Embryonic facial prominence (tissue), 1 donor: ENCODE measurements around the gene RNF14.

Experiments
- DNase-seq: peaks from one replicate; pipeline ENCODE4 v3.0.0-alpha.2; 2016; ENCODE audit errors: extremely low spot score

Gene RNF14

DNA sequence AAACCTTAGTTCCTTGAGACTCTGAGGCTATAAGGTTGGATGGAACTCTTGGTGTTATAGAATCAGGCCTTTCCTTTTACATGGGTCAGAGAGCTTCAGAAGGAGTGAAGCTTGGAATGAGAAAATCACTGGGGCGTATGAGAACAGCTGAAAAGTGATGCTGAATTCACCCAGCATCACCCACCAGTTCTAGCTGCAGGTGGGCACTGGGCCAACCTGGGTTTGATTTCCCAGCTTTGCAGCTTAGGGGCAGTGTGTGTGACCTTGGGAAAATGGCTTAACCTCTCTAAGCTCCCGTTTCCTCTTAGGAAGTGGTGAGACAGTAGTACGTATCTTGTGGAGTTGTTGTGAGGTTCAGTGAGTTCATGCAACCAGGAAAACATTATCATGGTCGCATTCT lies 21.6 kb upstream of the RNF14 start:
- no peak for DNase-seq

DNA sequence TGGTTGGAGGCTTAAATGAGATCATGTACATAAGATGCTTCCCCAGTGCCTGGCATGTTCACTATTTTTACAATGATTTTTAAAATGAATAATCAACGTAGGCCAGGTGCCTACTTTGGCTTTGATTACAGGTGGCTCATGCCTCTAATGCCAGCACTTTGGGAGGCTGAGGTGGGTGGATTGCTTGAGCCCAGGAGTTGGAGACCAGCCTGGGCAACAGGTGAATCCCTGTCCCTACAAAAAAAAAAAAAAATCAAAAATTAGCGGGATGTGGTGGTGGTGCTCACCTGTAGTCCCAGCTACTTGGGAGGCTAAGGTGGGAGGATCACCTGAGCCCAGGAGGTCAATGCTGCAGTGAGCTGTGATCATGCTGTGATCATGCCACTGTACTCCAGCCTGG lies 20.1 kb upstream of the RNF14 start:
- no peak for DNase-seq

DNA sequence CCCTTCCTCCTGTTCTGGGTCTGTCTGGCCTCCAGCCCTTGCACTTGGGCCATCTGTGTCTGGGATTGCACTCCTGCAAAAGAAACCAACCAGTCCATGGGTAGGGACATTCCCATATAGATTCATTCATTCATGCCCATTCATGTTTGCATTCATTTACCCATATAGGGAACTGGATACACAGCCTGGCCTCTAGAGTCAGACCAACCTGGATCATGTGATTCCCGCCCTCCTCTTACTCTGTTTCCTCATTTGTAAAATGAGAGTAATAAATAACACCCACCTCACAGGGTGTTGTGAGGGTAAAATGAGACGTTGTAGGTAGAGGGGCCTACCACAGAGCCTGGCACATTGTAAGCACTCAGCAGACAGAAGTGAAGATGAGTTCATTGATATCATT lies 19.4 kb upstream of the RNF14 start:
- no peak for DNase-seq

DNA sequence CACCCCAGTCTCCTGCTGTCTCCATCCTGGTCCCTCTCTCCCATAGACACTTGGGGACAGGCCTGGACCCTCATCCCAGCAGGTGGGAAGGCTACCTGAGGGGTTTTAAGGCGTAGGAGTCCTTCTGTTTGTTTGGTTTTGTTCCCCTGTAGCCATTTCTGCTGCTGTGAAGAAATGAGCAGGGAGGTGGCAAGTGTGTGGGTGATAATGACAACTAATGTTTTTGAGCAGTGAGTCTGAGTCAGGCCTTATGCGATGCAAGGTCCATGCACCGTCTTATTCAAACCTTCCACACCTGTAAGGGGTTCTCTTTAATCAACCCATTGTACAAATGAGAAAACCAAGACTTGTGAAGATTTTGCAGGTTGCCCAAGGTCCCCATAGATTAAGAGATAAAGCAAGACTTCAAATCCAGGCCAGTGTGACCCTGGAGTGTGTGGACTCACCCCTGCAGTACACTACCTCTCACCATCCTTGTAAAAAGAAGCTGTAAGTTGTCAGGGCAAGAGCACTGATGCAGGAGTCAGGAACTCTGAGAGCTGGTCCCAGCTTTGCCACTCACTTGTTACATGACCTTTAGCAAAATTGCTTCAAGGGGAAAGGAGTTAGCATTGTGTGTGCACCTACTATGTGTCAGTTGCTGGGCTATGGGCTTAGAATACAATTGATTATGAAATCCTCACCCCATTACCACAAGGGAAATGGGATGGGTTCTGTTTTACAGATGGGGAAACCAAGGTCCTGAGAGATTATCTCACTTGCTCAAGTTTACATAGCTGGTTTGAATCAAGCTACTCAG lies 18.5 kb upstream of the RNF14 start:
- DNase-seq, result no peak

DNA sequence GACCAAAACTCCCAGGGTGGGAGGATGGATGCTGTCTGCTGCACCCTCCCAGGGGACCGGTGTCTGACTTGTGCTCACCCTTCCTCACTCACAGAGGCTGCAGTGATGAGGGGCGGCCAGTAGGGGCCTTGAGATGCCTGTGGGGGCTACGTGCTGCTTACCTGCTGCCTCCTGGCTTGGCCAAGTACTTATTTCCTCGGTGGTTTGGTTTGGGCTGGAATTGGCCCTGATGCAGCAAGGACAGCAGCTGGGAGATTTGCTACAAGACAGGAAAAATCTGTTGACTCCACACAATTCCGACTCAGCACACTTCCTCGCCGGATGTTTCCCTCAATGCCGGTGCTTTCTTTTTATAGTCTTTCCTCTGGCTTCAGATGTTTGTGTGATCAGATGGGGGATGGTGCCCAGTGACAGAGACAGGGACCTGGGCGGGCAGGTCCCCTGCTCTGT lies 17.5 kb upstream of the RNF14 start:
- no peak for DNase-seq

DNA sequence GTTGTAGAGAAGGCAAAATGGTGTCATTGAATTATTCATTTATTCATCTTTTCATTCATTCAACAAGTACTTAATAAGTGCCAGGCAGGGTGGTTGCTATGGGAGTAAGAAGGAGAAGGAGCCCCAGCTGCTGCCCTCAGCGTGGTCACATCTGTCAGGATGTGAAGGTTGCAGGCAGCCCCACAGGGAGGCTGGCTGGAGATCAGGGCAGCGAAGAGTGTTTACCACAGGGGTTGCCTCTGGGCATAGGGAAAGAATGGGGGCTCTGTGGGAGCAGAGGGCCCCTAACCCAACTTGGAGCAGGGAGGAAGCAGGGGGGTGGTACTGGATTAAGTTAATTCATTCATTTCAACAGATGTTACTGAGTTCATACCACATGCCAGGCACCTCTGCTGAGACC lies 16.9 kb upstream of the RNF14 start:
- no peak for DNase-seq

DNA sequence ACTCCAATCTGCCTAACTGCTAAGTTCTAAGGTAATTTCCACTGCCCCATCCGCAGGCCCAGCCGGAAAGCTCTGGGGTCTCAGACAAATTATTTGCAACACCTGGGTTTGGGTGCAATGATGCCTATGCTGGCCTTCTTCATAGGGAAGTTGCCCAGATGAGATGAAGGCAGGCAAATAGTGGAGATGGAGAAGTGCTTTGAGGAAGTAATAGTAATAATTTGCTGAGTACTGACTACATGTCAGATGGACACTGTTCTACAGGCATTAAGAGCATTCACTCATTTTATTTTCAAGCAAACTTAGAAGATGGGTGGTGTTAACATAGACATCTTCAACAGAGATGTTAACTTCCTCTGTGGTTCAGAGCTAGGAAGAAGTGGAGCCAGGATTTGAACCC lies 14.7 kb upstream of the RNF14 start:
- DNase-seq, result no peak

DNA sequence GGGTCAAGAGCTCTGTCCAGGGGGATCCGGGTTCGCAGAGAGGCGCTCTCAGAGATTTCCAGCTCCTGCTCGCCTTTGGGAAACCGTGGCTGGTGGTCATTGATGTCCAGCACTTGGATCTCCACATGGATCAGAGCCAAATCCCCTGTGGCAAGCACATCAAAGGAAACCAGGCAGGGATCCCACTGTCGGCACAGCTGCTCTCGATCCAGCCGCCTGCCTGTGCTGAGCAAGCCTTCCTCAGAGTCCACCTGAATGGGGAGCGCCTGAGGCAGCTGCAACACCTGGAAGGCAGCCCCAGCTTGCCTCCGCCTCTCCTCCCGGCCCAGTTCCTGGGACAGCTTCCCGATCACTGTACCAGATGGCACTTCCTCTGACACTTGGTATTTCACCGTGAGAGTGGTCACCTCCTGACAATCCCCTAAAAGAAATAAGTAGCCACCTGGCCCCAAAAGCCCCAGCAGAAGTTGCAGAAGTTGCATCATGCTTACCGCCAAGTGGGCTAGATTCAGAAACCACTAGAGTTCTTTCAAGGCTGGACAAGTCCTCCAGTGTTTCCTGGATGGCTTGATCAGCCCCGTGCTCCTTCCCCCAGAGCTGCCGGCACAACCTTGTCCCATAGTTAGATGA lies 11.4 kb upstream of the RNF14 start:
- DNase-seq, result no peak

DNA sequence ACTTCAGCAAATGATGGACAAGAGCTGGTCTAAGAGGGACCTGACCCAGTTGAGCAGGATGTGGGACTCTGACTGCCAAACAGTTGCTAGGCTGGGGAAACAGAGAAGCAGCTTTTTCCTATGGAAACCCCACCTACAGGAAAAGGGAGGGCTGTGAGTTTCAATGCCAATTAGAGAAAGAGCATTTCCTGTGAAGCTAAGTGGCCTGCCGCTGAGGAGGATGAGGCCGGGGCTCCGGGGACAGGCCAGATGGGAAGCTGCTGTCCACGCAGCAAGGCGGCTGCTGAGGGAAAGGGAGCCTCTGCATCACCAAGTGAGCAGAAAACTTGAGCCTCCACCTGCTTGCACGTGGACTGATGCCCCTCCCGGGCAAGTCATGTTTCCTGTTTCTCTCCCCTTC lies 10.8 kb upstream of the RNF14 start, which contains the start of gene PCDH12:
Gene PCDH12 (minus strand): TSS at position 90 of the 400 bp plus-strand sequence. CDS start 351 bp downstream, outside the sequence.
- no peak for DNase-seq

DNA sequence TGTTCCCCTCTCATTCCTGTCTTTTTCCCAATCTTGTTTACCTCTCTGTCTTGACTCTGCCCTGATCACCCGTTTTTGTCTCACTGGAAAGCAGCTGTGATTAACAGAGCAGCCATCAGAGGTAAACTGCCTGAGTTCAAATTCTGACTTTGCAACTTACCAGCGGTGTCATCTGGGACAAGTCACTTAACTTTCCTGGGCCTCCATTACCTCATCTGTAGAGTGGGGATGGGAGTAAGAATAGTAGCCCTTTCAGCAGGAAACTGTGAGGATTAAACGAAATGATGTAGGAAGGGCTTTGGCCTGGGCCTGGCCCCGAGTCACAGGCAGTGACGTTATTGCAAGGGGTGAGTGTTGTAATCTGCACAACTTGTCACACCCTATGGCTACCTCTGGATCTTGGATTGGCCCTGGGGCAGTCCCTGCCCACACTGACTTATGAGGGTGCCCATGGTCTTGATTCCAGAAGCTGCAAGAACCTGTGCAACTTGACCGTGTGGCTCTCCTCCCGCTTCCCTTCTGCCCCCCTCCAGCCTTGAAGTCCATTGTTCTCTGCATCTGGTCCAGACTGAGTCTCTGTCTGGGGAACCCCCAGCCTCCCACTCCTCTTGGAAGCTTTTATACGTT lies 10.2 kb upstream of the RNF14 start:
- no peak for DNase-seq

DNA sequence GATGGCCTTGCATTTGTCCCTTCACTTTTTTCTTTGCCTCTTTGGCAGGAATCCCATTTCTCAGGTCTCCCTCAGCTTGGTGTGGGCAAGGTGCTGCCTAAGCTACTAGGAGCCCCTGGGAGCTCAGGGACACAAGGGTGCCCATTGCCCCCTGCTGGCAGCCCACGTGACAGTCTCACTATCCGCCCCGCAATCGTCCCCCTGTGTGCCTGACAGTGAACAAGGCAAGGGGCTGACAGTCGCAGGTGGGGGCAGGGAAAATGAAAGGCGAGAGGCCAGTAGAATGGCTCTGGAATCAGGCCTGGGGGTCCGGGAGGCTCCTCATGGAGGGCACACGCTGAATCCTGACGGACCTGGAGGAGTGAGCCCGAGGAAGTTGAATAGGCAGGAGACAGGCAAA lies 8.9 kb upstream of the RNF14 start:
- no peak for DNase-seq

DNA sequence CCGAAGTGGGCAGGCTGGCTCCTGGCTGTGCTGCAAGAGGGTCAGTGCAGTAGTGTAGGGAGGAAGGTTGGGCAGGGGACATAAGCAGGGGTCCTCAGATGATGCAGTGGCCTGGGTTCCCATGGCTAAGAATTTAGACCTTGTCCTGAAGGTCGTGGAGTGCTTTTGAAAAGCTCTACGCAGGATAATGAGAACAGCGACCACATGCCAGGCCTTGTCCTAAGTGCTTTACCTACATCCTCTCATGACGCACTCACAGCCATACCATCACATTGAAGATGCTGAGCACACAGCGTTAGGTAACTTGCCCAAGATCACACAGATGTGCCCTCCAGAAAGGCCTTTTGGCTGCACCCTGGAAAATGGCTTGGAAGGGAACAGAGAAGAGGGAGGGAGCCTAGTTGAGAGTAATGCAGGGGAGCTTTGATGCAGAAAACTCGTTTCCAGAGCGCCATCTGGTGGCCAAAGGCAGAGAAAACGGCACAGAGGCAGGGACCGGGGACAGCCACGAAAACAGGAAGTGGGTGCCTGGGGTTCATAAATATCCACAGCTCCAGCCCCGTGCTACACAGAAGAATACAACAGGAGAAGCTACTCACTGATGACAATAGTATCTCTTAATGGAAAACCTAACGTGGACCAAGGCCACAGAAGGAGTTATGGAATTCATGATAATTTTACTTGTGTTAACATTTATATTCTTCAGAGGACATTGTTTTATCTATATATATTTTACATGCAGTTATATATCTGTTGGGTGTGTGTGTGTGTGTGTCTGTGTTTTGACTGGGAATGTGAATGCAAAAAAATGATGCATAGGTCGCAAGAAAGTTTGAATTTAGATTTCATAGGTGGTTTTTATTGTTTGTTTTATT lies 8.2 kb upstream of the RNF14 start:
- peak; percentile 58 for DNase-seq

DNA sequence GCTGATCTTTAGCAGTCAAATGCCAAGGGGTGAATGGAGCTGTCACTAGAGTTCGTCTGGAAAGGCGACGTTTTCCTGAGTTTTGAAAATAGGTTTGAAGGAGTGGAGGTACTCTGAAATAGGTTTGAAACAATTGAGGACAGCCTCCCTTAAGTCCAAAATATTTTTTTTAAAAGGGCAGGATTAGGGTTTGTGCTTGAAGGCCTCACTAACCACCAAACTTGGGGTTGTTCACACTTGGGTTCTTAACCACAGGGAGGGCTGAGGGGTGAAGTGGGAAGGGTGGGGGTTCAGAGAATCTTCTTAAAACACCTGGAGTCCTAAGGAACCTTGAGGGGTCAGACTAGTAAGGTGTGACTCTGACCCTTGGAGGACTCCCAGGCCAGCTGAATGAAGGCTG lies 7.4 kb upstream of the RNF14 start:
- no peak for DNase-seq

DNA sequence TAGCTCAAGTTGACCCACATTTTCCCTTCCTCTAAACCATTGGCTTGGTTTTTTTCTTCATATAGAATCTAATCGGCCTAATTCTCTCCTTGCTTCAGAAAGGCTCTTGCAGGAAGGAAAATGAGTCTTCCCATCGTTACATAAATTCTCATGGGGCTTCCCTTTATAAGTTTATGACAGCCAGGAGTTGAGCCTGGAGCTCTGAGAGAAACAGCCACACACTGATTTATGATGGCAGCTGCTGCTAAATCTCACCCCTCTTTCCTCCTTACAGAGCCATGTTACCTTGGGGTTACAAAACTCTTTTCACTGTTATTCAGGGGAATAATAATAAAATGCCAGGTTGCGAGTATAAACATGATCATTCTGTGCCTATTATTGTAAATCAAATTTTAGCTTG lies 5.2 kb upstream of the RNF14 start:
- DNase-seq, result no peak

DNA sequence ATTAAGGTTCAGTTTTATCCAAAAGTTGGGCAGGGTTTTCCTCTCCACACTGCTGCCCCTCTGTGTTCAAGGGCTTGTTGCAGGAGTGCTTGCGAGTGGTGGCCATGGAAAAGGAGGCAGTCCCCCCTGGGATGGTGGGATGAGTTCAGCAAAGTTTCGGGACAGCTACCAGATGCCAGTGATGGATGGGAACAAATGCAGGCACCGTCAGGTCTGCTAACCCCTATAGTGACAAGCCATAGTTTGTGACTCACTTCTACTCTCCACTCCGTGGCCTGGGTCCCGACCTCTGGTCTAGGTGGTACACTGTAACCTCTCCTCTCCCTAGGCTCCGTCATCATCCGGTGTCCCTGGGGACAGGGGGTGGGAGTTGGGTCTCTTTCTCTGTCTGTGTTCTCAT lies 3.8 kb upstream of the RNF14 start:
- no peak for DNase-seq

DNA sequence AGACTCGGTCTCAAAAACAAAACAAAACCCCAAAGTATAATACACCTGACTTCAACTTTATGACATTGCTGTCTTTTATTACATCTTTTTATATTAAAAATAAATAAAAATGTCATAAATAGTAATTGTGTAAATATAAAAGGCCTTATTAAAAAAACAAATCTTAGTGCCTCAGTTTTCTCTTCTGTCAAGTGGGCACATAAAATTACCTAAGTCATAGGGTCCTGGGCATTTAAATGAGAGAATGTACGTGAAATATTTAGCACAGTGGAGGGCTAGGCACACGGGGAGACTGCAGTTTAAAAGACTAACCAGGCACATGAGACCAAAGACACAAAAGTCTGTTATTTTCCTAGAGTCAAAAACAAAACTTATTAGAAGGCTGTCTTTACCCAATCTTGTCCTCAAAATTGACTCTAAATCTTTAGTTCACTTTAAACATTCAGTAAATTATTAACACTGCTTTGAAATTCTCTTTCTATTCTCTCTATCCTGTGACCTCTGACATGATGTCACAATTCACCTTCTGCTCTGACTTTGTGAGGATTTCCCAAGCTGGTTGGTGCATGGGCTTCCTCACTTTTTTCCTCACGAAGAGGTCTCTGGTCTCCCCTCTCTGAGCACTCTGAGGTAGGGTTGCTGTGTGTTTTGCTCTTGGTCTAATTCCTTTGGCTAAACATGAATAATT lies 2.5 kb upstream of the RNF14 start:
- no peak for DNase-seq

DNA sequence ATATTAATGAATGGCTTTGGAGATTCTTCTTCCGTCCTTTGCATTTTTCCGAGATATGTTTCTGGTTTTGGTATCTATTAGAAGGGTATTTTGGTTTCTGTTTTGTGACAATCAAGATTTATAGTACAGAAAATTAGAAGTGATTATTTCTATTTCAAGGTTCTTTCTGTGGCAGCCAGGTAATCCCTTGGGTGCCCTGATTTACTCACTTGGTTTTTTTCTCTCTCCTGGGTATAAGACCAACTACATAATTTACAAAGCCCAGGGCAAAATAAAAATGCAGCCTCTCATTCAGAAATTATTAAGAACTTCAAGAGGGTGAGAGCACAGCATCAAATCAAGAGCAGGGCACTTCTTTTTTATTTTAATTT lies 2.0 kb upstream of the RNF14 start:
- no peak for DNase-seq

DNA sequence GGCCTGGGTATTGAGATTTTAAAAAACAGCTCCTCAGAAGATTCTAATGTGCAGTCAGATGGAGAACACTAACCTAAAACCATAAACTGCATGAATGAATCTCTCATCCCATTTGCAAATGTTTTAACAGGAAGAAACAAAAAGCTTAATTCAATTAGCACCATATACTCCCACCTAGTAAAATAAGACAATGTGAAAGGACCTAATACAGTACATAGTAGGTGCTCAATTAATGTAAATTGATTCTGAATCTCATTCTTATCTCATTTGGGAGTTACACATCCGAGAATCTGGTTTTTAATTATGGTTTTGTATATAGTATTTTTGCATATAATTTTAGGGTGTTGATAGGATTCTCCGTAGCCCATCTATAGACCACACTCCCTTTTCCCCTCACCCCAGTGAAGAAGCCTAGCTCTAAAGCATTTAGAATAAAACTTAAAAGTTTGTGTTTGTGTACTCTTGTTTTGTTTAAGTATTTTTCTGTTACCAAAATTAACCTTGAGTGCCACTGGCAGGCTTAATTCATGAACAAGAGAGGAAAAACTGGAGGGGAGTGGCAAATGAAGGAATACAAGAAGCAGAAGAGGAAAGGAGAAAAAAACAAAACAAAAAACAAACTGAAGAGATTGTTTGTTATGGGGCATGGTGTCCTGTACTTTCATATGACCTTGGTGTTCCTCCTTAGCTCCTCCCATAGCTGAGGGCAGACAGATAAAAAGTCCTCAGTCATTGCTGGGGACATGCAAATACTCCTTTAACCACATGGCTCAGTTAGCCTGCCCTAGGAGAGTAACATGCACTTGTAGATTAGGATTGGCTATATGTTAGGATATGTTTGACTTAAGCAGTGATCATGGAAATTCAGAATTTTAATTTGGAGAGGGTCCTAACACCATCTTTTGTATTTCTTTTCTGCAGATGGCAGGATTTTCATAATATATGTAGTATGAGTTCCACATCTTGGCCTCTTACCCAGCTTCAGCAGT lies 1.2 kb downstream of the RNF14 start:
- no peak for DNase-seq

DNA sequence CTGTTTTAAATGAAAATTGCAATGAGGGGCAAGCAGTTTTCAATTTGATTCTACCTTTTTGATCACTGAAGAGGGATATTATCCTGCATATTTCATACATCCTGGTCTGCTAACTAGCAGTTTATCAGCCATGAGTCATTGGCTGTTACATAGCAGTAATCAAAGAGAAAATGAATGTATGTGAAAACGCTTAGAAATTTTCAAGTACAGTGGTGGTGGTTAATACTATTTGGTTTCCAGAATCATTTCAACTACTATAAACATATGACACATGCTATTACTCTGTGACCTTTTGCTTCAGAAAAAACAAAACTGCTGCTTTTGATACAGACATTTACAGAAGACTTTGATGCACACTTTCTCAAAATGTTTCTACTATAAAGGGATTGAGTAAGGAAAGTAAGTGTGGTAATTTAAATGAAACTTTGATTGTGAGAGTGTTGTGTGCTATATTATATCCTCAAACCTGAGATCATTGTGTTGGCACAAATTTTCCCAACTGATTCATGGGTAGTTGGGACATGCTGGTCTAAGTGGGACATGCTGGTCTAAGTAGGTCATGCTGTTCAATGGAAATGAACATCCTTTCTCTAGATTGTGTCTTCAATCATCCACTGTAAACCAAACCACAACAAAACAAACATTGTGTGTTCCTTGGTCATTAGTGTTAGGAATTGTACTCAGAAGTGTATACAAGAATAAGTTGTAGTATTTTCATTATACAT lies 5.1 kb downstream of the RNF14 start:
- DNase-seq, result no peak

DNA sequence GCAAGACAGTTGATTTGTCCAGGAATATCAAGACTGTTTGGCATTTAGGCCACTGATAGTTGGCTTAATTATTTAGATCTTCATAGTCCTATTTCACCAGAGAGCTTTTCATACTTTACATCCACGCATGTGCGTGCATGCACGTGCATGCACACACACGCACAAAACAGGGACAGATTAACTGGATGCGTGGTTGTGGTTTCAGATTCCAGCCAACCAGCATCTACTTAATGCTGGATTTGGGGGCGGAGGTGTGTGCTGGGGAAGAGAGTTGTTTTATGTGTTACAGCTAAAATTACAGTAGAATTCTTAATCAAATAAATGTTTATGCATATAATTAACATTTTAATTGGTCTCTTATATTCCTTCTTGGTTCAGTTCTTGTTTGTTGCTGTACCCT lies 7.3 kb downstream of the RNF14 start:
- DNase-seq, result no peak
